ENCODE data around the gene LRRC66.

The LRRC66 gene, protein sequence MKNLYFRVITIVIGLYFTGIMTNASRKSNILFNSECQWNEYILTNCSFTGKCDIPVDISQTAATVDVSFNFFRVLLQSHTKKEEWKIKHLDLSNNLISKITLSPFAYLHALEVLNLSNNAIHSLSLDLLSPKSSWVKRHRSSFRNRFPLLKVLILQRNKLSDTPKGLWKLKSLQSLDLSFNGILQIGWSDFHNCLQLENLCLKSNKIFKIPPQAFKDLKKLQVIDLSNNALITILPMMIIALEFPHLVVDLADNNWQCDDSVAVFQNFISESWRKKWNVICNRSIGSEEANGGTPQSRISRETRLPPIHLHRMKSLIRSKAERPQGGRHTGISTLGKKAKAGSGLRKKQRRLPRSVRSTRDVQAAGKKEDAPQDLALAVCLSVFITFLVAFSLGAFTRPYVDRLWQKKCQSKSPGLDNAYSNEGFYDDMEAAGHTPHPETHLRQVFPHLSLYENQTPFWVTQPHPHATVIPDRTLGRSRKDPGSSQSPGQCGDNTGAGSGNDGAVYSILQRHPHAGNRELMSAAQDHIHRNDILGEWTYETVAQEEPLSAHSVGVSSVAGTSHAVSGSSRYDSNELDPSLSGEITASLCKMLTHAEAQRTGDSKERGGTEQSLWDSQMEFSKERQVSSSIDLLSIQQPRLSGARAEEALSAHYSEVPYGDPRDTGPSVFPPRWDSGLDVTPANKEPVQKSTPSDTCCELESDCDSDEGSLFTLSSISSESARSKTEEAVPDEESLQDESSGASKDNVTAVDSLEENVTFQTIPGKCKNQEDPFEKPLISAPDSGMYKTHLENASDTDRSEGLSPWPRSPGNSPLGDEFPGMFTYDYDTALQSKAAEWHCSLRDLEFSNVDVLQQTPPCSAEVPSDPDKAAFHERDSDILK

DNA sequence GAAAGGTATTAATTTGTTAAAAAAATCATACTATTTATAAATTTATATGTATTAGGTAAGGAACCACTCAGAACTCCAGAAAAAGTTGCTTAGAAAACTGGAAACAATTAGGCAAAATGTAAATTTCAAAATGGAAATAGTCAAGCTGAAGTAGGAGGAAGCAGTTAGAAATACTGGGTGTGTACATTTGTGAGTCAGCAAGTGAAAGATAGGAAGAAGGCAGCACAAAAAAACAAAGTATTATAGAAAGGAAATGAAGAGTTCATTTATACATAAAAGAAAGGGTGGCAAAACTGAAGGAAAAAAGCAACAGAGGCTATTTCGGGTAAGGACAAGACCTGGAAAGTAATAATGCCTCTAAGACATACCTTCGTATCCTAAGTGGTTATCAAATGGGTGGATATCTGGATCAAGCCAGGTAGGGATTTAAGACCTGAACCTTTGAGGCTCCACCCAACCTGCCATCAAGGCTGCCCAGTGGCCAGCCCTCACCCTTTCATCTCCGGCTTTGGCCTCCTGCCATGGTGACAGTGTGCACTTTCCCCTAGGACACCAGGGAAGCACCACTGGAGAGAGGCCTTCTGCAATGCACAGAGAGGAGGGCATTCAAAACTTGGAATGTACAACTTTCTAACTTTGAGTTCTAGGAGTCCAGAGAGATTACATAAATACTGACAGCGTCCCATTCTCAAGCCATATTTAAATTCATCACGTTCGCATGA lies at the start of gene LRRC66:
LRRC66 (minus strand) TSS at position 428 of the 722 bp plus-strand sequence. CDS start 2,750 bp downstream, outside the sequence.
- no peak for DNase-seq

DNA sequence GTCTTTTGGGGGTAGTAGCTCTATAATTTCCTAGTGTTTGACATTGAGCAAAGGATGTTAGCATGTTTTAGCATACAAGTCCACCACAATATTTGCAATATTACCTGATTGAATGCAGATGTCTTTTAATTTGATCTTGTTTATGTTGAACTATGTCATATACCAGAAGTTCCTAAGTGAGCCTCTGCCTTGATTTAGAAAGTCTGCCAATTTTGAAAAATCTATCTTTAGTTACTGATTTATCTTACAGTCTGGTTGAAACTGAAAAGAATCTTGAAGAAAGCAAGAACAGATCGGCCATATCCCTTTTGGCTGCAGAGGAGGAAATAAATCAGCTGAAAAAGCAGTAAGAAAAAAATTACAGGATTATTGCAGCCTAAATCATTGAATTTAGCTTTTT lies 49.4 kb upstream of the LRRC66 start:
- DNase-seq = no peak

DNA sequence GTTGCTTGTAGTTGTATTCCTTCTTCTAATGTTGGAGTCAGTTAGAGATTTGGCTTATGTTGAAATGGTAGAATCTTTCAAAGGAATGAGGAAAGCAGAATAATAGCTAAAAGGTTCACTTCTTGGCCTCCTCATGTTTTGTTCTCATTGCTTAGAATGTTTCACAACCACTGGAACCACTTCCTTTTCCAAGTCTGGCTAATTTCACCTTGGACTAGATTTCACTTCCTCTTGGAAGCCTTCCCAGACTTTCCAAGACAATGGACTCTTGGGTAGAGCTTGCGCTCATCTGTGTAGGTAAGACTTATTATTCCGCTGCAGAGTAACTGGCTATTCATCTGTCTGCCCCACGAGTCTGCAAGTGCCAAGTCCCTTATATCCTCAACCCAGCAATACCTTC lies 39.2 kb upstream of the LRRC66 start:
- no peak for DNase-seq

DNA sequence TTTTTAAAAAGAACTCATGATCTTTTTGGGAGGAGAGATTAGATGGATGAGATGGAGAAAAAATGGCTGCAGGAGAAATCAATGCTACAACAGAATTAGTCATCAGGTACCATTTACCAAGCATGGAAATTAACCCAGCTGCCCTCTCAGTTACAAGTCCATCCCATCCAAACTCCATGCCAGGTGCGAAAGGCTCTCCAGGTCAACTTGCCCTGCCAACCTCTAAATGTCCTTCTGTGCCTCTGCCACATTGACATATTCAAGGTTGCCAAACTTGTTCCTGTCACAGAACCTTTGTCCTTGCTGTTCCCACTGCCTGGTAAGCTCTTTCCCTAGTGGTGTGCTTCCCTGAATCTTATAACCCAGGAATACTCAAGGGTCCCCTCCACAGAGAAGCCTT lies 38.1 kb upstream of the LRRC66 start:
- DNase-seq = no peak

DNA sequence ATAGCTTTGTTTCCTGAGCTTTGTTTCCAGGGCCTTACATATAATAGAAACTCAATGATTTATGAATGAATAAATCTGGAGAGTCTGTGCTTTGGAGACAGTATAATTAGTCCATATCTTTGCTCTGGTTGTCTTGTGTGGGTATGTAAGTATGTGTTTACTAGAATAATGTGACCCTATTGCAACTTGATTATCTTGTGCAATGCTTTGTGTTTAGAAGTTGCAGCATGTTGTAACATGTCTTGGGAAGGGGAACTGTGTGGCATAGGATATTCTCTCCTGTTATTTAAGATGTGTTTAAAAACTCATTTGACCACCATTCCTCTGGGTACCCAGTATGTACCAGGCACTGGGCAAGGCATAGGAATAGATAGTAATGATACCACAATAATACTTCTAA lies 37.0 kb upstream of the LRRC66 start:
- DNase-seq = no peak

DNA sequence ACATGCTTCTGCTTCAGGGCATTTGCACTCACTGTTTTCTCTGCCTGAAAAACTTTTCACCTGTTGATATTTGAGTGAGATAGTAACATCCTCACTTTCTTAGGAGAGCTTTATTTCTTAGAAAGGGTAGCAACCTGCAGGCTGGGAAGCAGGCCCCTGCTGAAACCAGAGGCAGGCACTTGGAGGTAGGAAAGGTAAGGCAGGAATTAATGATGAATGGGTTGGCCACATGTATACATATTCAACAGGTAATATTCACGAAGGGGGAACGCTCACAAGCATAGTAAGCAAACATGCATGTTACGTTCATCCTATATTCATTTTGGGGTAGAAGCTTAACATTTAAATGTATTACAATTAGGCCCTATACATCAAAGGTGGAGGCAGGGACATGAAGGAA lies 34.1 kb upstream of the LRRC66 start:
- DNase-seq = no peak

DNA sequence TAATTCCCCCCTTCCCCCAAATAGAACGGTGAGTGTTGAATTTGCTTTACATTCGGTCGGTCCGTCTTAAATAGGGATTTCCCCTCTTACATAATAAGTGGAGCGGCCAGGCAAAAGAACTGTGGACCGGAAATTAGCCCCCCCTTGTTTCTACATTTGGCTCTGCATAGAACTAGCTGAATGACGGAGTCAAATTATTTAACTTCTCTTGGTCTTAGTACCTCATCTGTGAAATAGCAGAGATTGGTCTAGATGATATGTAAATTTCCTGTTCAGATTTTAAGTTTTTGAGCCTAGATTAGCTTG lies 32.3 kb upstream of the LRRC66 start:
- no peak for DNase-seq

DNA sequence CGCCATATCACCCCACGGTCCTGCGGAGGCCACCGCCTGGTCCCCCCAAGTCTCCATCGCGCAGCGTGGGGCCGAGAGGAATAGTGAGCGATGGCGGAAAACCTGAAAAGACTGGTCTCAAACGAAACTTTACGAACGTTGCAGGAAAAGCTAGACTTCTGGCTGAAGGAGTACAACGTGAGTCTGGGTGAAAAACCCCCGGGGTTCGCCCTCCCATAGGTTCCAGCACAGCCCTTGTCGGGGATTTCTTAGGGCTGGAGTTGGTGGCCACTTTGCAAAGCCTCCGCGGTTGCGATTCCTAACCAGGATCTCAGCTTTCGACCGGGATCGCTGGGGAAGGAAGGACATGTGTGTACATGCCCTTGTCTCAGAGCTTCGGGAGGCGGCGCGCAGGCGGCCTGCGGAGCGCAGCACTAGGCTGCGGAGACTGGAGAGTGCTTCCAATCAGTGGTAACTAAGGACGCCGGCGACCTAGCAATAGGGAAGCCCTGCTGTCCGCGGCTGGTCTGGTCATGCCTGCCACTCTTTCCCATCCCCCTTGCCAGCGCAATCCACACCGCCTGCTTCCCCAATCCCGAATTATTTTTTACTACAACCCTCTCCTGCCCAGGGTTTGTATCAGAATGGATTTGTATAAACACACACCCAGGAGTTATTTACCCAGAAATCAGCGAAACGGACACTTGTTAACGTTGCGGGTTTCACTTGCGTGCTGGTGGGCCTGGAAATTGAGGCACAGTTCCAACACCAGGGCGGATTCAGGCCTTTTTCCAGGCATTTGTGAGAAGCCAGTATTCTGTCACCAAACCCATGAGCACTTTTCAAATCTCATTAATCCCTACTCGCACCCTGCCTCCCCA lies 31.7 kb upstream of the LRRC66 start:
- DNase-seq = peak; percentile 3

DNA sequence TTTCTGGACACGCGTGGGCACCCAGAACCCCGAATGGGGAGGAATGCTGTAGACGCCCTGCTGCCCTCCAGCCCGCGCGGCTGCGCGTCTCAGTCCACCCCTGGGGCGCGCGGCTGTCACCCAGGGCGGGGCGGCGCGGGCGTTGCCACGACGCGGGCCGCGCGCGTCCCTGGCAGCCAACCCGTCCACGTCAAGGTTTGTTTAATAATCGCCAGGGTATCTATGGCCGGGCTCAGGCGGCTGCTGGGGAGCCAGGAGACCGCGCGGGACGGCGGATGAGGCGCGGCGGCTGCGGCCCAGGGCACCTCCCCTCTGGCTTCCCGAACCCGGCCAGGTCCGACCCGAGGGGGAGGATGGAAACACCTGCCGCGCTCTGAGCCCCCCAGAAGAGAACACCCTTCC lies 31.1 kb upstream of the LRRC66 start, which contains the start of gene SPATA18:
SPATA18 (plus strand) TSS at position 92 of the 402 bp plus-strand sequence. CDS start 401 bp downstream, outside the sequence.
- DNase-seq = no peak

DNA sequence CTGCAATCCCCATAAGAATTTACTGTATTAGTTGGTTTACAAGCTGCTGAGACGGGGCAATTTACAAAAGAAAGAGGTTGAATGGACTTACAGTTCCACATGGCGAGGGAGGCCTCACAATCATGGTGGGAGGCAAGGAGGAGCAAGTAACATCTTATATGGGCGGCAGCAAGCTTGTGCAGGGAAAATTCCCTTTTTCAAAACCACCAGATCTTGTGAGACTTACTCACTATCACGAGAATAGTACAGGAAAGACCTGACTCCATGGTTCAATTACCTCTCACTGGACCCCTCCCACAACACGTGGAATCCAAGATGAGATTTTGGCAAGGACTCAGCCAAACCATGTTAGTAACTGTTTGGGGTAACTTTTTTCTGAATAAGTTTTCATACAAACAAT lies 29.1 kb upstream of the LRRC66 start:
- DNase-seq = no peak

DNA sequence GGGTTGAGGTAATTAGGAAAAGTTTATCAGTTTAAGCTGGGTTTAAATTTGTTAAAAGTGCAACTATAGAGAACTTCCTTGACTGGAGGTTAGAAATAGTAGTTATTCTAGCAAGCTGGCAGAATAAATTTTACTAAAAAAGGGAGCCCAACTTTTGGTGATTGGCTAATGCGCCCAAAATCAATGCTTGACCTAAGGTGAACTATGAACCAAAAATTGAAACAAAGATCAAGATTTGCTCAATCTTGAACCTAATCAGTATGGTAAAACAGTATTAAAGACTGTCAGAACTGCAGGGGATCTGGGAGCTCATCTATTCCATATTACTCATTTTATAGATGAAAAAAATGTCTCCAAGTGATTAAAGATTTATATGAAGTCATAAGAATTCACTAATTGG lies 24.9 kb upstream of the LRRC66 start:
- DNase-seq = no peak

DNA sequence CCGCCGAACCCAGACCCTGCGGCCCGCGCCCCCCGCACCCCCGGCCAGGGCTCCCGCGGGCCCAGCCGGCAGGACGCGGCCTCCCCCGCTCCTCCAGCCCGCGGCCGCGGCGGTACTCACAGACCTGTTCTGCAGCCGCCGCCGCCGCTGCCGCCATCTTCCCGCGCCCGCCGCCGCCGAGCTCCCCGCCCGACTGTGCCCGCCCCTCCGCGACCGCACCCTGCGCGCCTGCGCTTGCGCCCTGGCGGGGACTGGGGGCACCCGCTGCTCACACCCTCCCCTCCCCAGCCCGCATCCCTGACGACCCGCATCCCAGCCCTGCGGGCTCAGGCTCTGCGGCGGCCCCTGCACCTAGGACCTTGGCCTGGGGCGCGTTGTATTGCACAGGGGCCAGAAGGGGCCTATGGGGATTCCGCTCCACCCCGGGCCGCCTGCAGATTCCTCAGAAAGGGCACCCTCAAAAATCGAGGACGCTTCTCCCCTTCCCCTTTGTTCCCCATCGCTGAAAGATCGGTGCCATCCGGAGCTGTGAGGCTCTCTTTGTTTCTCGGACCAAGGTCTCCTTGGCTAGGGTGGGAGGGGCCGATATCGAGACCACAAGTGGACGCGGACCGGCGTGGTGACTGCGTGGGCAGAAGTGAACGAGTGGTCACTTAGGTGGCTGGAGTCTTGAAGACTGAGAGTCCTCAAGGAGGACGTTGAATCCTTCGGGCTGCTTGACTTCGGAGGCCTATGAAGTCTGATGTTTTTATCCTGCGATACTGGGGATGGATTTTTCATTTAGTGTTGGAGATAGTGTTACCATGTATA lies 18.1 kb upstream of the LRRC66 start, which contains the start of gene SGCB:
SGCB (minus strand) TSS at position 197 of the 810 bp plus-strand sequence; CDS start at position 157, 40 bp downstream.
- DNase-seq = no peak

DNA sequence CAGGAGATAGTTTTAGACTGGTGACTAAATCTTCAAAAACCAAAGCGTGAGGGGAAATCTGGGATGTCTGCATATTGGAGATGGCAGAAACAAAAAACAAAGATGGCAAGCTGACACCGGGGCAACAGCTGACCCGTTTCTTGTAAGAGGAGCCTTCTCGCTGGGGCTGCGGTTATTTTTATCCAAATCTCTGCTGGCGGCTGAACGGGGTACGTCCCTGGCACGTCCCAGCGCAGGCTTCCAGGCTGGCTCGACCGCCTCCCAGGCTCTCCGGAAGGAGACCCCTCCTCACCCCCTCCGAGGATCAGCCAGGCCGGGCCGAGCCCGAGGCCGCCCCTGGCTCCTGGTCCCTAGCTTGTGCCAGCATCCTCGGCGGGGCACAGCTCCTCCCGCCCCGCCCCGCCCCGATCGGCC lies 17.5 kb upstream of the LRRC66 start:
- no peak for DNase-seq

DNA sequence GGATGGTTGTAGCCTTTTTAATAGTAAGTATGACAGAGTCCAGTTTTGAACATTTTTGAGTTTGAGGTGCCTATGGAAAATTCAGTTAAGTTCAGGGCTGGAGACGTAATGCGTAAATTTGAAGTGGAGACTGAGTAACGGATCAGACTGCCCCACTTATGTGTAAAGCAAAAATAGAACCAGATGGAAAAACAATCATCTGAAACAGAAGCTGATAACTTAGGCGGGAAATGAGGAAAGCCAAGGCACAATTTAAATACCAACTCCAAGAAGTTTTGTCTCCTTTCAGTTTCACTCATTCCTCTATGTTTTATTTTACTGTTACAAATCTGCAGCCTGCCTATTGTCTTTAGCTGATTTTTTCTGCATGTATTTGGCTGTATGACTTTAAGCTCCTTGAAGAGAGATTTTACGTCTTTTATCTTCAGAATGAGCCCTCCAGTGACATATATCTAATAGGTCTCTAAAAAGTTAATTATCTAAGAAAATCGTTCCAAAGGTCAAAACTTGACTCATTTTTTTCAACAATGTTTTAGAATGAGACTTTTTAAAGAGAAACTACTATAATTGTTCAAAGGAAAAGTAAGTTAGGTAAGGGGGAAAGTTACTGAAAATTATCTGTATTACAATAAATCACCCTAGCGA lies 16.8 kb upstream of the LRRC66 start:
- no peak for DNase-seq

DNA sequence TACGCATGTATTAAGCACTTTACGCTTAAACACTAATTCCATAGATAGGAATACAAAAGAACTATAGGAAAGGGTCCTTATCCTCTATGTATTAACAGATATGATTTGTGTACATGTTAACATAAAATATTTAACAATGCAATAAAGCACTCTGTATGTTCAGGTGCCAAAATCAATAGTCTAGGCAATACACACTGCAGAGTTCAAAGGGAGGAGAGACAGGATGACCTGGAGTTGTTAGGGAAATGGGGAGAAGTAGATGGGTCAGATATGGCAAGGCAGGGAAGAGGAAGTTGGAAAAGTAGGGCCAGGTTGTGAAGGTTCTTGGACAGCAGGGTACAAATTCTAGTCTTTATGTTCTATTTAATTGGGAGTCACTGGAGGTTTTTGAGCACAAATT lies 15.0 kb upstream of the LRRC66 start:
- DNase-seq = no peak

DNA sequence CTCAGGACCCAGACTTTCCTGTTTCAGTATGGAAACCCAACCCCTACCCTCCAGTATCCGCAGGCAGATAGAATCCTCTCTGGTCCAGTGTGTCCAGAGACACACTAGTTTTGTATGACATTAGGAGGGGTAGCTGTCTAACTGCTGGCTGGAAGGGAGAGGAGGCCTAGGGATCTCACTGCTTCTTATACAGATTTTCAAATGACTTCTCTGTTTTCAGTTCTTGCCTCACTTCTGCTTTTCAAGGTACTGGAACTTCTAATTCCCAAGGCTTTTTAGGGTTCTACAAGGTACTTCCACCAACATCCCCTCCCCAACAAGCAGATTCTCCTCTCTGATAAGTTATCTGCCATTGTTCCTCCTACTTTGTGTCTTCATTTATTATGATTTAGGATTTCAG lies 11.8 kb upstream of the LRRC66 start:
- no peak for DNase-seq

DNA sequence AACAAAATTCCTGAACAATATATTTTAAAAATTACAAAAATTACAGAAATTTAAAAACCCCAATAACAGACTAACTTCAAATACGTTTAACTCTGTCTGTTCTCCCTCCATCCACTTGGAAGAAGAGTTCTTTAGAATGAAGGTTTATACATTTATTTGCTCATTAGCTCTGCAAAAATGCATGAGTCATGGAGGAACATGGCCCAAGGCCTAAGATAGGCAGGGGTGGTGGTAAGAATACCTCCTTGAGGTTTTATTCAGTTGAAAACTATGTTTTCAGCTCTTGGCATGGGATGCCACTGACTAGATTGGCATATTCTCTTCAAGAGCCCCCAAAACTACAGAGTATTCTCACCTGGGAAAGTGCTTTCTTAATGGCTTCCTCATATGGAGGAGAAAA lies 8.8 kb upstream of the LRRC66 start:
- no peak for DNase-seq

DNA sequence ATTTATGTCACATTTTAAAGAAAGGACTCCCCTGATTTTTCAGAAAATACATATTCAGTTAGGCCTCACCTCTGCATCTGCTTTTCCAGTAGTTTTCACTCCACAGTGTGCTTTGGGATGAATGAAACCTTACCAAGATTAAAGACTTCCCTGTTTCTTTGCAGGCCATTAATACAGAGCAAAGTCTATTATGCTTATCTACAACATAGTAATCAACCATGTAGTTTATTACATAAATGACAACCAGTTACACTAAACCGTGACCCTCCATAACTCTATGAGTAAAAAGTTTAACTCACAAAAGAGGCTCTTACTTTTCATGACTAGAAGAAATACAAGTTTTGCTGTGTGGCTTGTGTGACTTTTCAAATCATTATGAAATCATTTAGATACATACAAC lies 2.3 kb downstream of the LRRC66 start:
- no peak for DNase-seq

DNA sequence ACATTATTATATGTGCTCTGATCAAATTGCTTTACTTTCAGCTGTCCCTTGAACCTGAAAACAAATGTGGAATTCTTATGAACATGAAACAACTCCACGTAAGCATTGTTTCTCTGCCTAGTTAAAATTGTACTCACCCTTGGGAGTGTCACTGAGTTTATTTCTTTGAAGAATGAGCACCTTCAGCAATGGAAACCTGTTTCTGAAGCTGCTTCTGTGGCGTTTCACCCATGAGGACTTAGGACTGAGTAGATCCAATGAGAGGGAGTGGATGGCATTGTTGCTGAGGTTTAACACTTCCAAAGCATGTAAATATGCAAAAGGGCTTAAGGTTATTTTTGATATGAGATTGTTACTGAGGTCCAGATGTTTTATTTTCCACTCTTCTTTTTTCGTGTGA lies 3.2 kb downstream of the LRRC66 start:
- DNase-seq = no peak

DNA sequence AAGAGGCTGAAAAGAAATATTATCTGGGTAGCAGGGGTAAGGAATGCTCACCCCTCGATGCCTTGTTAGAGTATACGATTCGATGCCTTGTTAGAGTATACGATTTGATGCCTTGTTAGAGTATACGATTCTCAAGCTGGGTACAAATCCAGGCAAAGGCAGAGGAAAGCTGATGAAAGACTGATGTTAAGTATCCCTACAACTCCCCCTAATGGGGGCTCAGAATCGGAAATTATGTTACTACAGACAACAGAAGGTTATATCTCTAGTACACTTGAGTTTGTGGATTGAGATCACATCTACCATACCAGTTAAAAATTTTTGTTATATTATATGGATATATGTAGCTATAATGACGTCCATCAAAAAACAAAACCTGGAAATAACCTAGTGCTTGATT lies 4.8 kb downstream of the LRRC66 start:
- DNase-seq = peak; percentile 7

DNA sequence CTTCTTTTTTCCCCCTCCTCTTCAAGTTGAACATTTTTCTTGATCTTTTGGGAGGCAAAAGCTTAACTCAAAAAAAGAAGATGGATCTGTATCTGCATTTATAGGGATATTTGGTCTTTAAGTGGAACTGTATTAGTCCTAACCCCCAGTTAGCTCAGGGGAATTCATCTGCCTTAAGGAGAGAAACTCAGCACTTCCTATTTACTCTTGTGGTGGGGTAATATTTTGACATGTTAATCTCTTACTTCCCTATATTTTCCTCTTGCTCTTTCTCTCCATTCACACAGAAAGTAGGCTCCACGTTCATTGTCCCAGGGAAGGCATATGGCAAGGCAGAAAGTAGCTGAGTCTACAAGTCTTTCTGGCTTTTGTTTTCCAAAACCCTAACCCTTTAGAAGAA lies 5.3 kb downstream of the LRRC66 start:
- no peak for DNase-seq
